ENCODE results near the gene AFMID.

- no peak for TF ChIP-seq CTCF (conservative IDR thresholded peaks at IDR 0.05; ENCODE audit: low read depth in 2 of 2)
- no peak for TF ChIP-seq ZNF114 (CRISPR knock-in tag; IDR thresholded peaks at IDR 0.05)
- no peak for TF ChIP-seq REST (IDR thresholded peaks at IDR 0.05; ENCODE audit: unreplicated experiment)
- TF ChIP-seq EZH2phosphoT487 (IDR thresholded peaks at IDR 0.05; ENCODE audit: unreplicated experiment): no peak
- no peak for TF ChIP-seq POLR2AphosphoS5 (IDR thresholded peaks at IDR 0.05; ENCODE audit: low read depth)
- no peak for TF ChIP-seq NANOG (IDR thresholded peaks at IDR 0.05; ENCODE audit: borderline replicate concordance)
- TF ChIP-seq EZH2 (IDR thresholded peaks at IDR 0.05; ENCODE audit: low read depth, unreplicated experiment): no peak
- no peak for TF ChIP-seq CREB1 (CRISPR knock-in tag; IDR thresholded peaks at IDR 0.05; ENCODE audit: low read depth)
- TF ChIP-seq ZNF462 (CRISPR knock-in tag; IDR thresholded peaks at IDR 0.05): no peak
- TF ChIP-seq JUNB (IDR thresholded peaks at IDR 0.05; ENCODE audit: unreplicated experiment): no peak
- TF ChIP-seq STAT1 (IDR thresholded peaks at IDR 0.05; ENCODE audit: unreplicated experiment): no peak
- no peak for TF ChIP-seq ZNF331 (CRISPR knock-in tag; IDR thresholded peaks at IDR 0.05; ENCODE audit: low read depth)
- no peak for TF ChIP-seq ETS1 (IDR thresholded peaks at IDR 0.05)
Measured at GRCh38 chr17:78251773-78252103, 64.6 kb downstream of the AFMID start.
